Measurements from ENCODE around the gene CHML.

CHML gene

GRCh38 chr1:241645199-241645598 lies 5.0 kb upstream of the CHML start:
- no peak for DNase-seq

- DNase-seq = no peak
Observed at GRCh38 chr1:241644259-241644658, 4.1 kb upstream of the CHML start.

GRCh38 chr1:241642593-241642944 lies 2.4 kb upstream of the CHML start:
- no peak for DNase-seq

- no peak for DNase-seq
Observed at GRCh38 chr1:241641773-241642592, 1.8 kb upstream of the CHML start.

- no peak for DNase-seq
Observed at GRCh38 chr1:241640867-241641622, 876 bp upstream of the CHML start.

GRCh38 chr1:241639623-241640148 lies 483 bp downstream of the CHML start:
- peak in 2 of 4 experiments; percentile 18 to 35 for DNase-seq

- DNase-seq = no peak
Observed at GRCh38 chr1:241638909-241639622, 1.1 kb downstream of the CHML start.

GRCh38 chr1:241638099-241638682 lies 2.0 kb downstream of the CHML start:
- no peak for DNase-seq

- DNase-seq = no peak
Observed at GRCh38 chr1:241637604-241638003, 2.6 kb downstream of the CHML start.

- DNase-seq = no peak
Observed at GRCh38 chr1:241637046-241637590, 3.1 kb downstream of the CHML start.

GRCh38 chr1:241636291-241636690 lies 3.9 kb downstream of the CHML start:
- no peak for DNase-seq

GRCh38 chr1:241635556-241636152 lies 4.5 kb downstream of the CHML start:
- no peak for DNase-seq

GRCh38 chr1:241632987-241633386 lies 7.2 kb downstream of the CHML start:
- no peak for DNase-seq

GRCh38 chr1:241631674-241632073 lies 8.5 kb downstream of the CHML start:
- no peak for DNase-seq

- no peak for DNase-seq
Observed at GRCh38 chr1:241630899-241631298, 9.3 kb downstream of the CHML start.

- DNase-seq = no peak
Observed at GRCh38 chr1:241630476-241630875, 9.7 kb downstream of the CHML start.

- DNase-seq = no peak
Observed at GRCh38 chr1:241630005-241630404, 10.2 kb downstream of the CHML start.

GRCh38 chr1:241627453-241628259 lies 12.5 kb downstream of the CHML start:
- peak in 2 of 4 experiments; percentile 5 to 10 for DNase-seq

GRCh38 chr1:241624935-241625334 lies 15.2 kb downstream of the CHML start:
- DNase-seq = no peak

GRCh38 chr1:241622669-241623068 lies 17.5 kb downstream of the CHML start:
- no peak for DNase-seq

GRCh38 chr1:241617426-241617825 lies 22.7 kb downstream of the CHML start:
- DNase-seq = no peak

Data from activated naive CD4-positive, alpha-beta T cell (primary cell).